GM12878 (cell line): ENCODE data around the gene CENPVL2. TPM values are rescaled to one million over a fixed set of nuclear protein-coding genes. Genes with fewer than 3 reads are reported as not detected.
"Not testable (repeated sequence)": the region's sequence is repeated elsewhere in the genome, so short reads cannot be mapped to it uniquely, and the experiment has no call there.

Experiments
- ATAC-seq: fragments of 200-7000 bp; cut with Tn5 transposase; 3 replicates; pipeline ENCODE4 v1.9.1; 2020; ENCODE audit warnings: mild to moderate bottlenecking, moderate library complexity
- Bru-seq: library from RNA; stranded (reverse); fragments of 400-500 nt; gene quantifications from one replicate; lab custom pipeline; 2021; lab: Mats Ljungman, UMichigan
- BruChase-seq, 2 experiments: library from RNA; stranded (reverse); fragments of 400-500 nt; gene quantifications; one replicate each; lab custom pipeline; 2021; lab: Mats Ljungman, UMichigan
- BruUV-seq: library from RNA; stranded (reverse); fragments of 400-500 nt; replicated peaks from 2 replicates; lab custom pipeline; 2021; lab: Mats Ljungman, UMichigan
- CTCF ChIA-PET: fragments of 300-600 bp; sonication (Branson Sonifier 250); formaldehyde crosslinking; extraction: SDS; loops from one replicate; lab custom pipeline; 2021; ENCODE audit warnings: inconsistent platforms; lab: Yijun Ruan, JAX
- POLR2A ChIA-PET: fragments of 350-600 bp; formaldehyde crosslinking; extraction: SDS; loops from one replicate; lab custom pipeline; 2021; ENCODE audit warnings: inconsistent platforms; lab: Charles Lee
- RAD21 ChIA-PET: fragments of 300-600 bp; sonication (Branson Sonifier 250); formaldehyde crosslinking; loops from one replicate; lab custom pipeline; 2023; ENCODE audit warnings: antibody characterized with exemption; ENCODE audit not compliant: unreplicated experiment; lab: Charles Lee
- SMC1A ChIA-PET: fragments of 300-600 bp; sonication (Branson Sonifier 250); formaldehyde crosslinking; loops from one replicate; lab custom pipeline; 2023; ENCODE audit not compliant: unreplicated experiment, uncharacterized antibody; lab: Charles Lee
- DNase-seq: peaks from one replicate; pipeline ENCODE4 v3.0.0-alpha.2; 2011; ENCODE audit warnings: low read depth, low spot score
- FAIRE-seq: peaks from 3 replicates; lab custom pipeline; 2011; peaks lifted over from hg19 to GRCh38; lab: Jason Lieb, UNC
- H2AFZ ChIP-seq: 2 replicates; pipeline ENCODE4 v1.6.0; 2011; ENCODE audit warnings: low read depth, low read length, control low read depth; ENCODE audit not compliant: control insufficient read depth
- H3K27ac ChIP-seq: 2 replicates; pipeline ENCODE4 v1.5.1; 2011; ENCODE audit warnings: control low read depth; ENCODE audit not compliant: control insufficient read depth, insufficient read depth
- H3K27me3 ChIP-seq, 2 experiments: replicated peaks in 1 of 2; 2 replicates each; pipeline versions ENCODE4 v1.6.0 to v1.6.1; 2011; ENCODE audit warnings: low read length in 1 of 2; ENCODE audit not compliant: control insufficient read depth in 2 of 2, insufficient read depth in 2 of 2
- H3K36me3 ChIP-seq, 2 experiments: 2 replicates each; pipeline ENCODE4 v1.5.1; 2011; ENCODE audit warnings: low read length in 1 of 2; ENCODE audit not compliant: control insufficient read depth in 2 of 2, insufficient read depth in 2 of 2
- H3K4me1 ChIP-seq: 2 replicates; pipeline ENCODE4 v1.6.1; 2011; ENCODE audit warnings: mild to moderate bottlenecking, low read length, moderate library complexity, mixed read lengths; ENCODE audit not compliant: control insufficient read depth, insufficient read depth
- H3K4me2 ChIP-seq: 2 replicates; pipeline ENCODE4 v1.6.0; 2011; ENCODE audit warnings: control low read depth; ENCODE audit not compliant: control insufficient read depth, insufficient read depth
- H3K4me3 ChIP-seq: fragments of 200-600 bp; sonication (generic); 2 replicates; pipeline ENCODE4 v1.5.1; 2016
- H3K79me2 ChIP-seq: 2 replicates; pipeline ENCODE4 v1.6.0; 2011; ENCODE audit warnings: low read length; ENCODE audit not compliant: control insufficient read depth, insufficient read depth
- H3K9ac ChIP-seq: 2 replicates; pipeline ENCODE4 v1.8.0; 2011; ENCODE audit warnings: low read length, control low read depth, mixed read lengths; ENCODE audit not compliant: control insufficient read depth, insufficient read depth
- H3K9me3 ChIP-seq: replicated peaks from 3 replicates; pipeline ENCODE4 v1.5.1; 2011; ENCODE audit warnings: mild to moderate bottlenecking, low read length; ENCODE audit not compliant: control insufficient read depth, insufficient read depth
- H4K20me1 ChIP-seq: 2 replicates; pipeline ENCODE4 v1.6.0; 2011; ENCODE audit not compliant: control insufficient read depth, insufficient read depth
- ASH2L ChIP-seq: fragments of 300-600, 200-600 bp; sonication (generic); IDR thresholded peaks from 2 replicates; pipeline ENCODE4 v1.6.1; 2017; ENCODE audit warnings: low read depth, mild to moderate bottlenecking, borderline replicate concordance
- DPF2 ChIP-seq: fragments of 450-650 bp; IDR thresholded peaks from 2 replicates; pipeline ENCODE4 v1.6.1; 2017; ENCODE audit warnings: mild to moderate bottlenecking
- EED ChIP-seq: sonication (generic); IDR thresholded peaks from 2 replicates; pipeline ENCODE4 v1.6.1; 2016; ENCODE audit warnings: antibody characterized with exemption, low read depth
- HDAC2 ChIP-seq: fragments of 200-600 bp; sonication (generic); IDR thresholded peaks from 2 replicates; pipeline ENCODE4 v1.6.1; 2017
- HDAC6 ChIP-seq: fragments of 200-600 bp; sonication (generic); IDR thresholded peaks from one replicate; pipeline ENCODE4 v1.8.0; 2017; ENCODE audit warnings: antibody characterized with exemption; ENCODE audit not compliant: unreplicated experiment
- IKZF2 ChIP-seq, 2 experiments: fragments of 450-650 bp; IDR thresholded peaks; 2 replicates each; pipeline ENCODE4 v1.6.1; 2017; ENCODE audit warnings: mild to moderate bottlenecking in 2 of 2, moderate library complexity in 2 of 2
- LARP7 ChIP-seq: fragments of 450-650 bp; IDR thresholded peaks from 2 replicates; pipeline ENCODE4 v1.6.1; 2017; ENCODE audit warnings: mild to moderate bottlenecking
- RB1 ChIP-seq: fragments of 450-650 bp; formaldehyde crosslinking; IDR thresholded peaks from 2 replicates; pipeline ENCODE4 v1.6.1; 2017; ENCODE audit warnings: mild to moderate bottlenecking, borderline replicate concordance
- RFX5 ChIP-seq: IDR thresholded peaks from 2 replicates; pipeline ENCODE4 v1.6.1; 2011; ENCODE audit warnings: low read depth, low read length, improper control_type of control experiment
- SIN3A ChIP-seq: IDR thresholded peaks from 2 replicates; pipeline ENCODE4 v1.6.1; 2012; ENCODE audit warnings: low read depth, low read length, improper control_type of control experiment
- TAF1 ChIP-seq: IDR thresholded peaks from 2 replicates; pipeline ENCODE4 v1.6.1; 2011; ENCODE audit warnings: mild to moderate bottlenecking, low read depth, low read length, borderline replicate concordance
- ZNF217 ChIP-seq: fragments of 450-650 bp; IDR thresholded peaks from 2 replicates; pipeline ENCODE4 v1.6.1; 2017; ENCODE audit warnings: antibody characterized with exemption, mild to moderate bottlenecking
- ZSCAN29 ChIP-seq: fragments of 450-650 bp; IDR thresholded peaks from 2 replicates; pipeline ENCODE4 v1.6.1; 2017; ENCODE audit warnings: mild to moderate bottlenecking, moderate library complexity
- WGBS: methylation state at CpG from one replicate; pipeline ENCODE4 v1.1.6; 2016; ENCODE audit warnings: low lambda C conversion rate; ENCODE audit not compliant: insufficient replicate concordance, insufficient coverage; ENCODE audit errors: missing lambda C conversion rate; 5-methylcytosine and 5-hydroxymethylcytosine counted together
- in situ Hi-C: fragments of 300-500 bp; cut with MboI; formaldehyde crosslinking; loops from 9 replicates; pipeline ENCODE4 v1.14.3; 2018; ENCODE audit warnings: mixed read lengths
- intact Hi-C: fragments of 100-400 bp; cut with micrococcal nuclease; formaldehyde crosslinking; loops from one replicate; pipeline ENCODE4 v1.14.2; 2022; ENCODE audit not compliant: unreplicated experiment
- long read RNA-seq, 2 experiments: library from polyadenylated mRNA; unstranded; transcript quantifications; one replicate each; pipeline ENCODE4 v2.0.0, GENCODE V29; 2019 to 2020
- polyA minus RNA-seq, 3 experiments: library from RNA; depleted of rRNA, polyadenylated mRNA; stranded (reverse); fragments of >200 nt; gene quantifications; 2 replicates each; pipeline ENCODE4 v1.2.3, GENCODE V29; 2011
- polyA plus RNA-seq, 11 experiments: library from polyadenylated mRNA; depleted of rRNA in 4 of 11; unstranded in 6 of 11; stranded (reverse) in 5 of 11; fragments of >200 nt; fragmentation: Nextera tagmentation in 4 of 11; fragmentation: Illumina TruSeq in 1 of 11; extraction: Ambion mirVana in 4 of 11; extraction: Trizol in 1 of 11; gene quantifications; 1 replicate in 1 of 11; 2 replicates in 10 of 11; pipeline versions ENCODE4 v1.2.1 to v1.2.3, GENCODE V29; 2011 to 2016; ENCODE audit warnings: inconsistent platforms in 2 of 11, missing spikeins in 2 of 11, low read depth in 1 of 11
- total RNA-seq, 4 experiments: library from RNA; depleted of rRNA in 3 of 4; stranded (reverse); fragments of >200 nt in 3 of 4; fragmentation: Illumina TruSeq in 1 of 4; extraction: Trizol in 1 of 4; gene quantifications; 2 replicates each; pipeline versions ENCODE4 v1.2.1 to v1.2.3, GENCODE V29; 2013 to 2021
- TF ChIP-seq, protein P1 (sequence below): fragments of 450-650 bp; IDR thresholded peaks from 2 replicates; pipeline ENCODE4 v1.6.1; 2016; ENCODE audit warnings: mild to moderate bottlenecking

CENPVL2 gene
- not detected in 2 replicates for total RNA-seq (2013; cell fraction: nucleolus; rRNA removed)
- total RNA-seq (2014; rRNA removed), result not detected in 2 replicates
- not detected in 2 replicates for total RNA-seq (2014; rRNA removed; fragmentation: Illumina TruSeq; extraction: Trizol)
- total RNA-seq (2021), result not detected in 2 replicates
- polyA plus RNA-seq (2011; ENCODE audit: low read depth), result not detected
- not detected in 2 replicates for polyA plus RNA-seq (2011; rRNA removed)
- not detected in 2 replicates for polyA plus RNA-seq (2011; cell fraction: cytosol; rRNA removed)
- not detected in 2 replicates for polyA plus RNA-seq (2011; cell fraction: nucleus; rRNA removed)
- not detected in 2 replicates for polyA plus RNA-seq (2012)
- not detected in 2 replicates for polyA plus RNA-seq (2014; fragmentation: Illumina TruSeq; extraction: Trizol)
- polyA plus RNA-seq (2014; fragmentation: Nextera tagmentation; extraction: Ambion mirVana), result not detected
- polyA plus RNA-seq (2014; rRNA removed), result not detected in 2 replicates
- polyA plus RNA-seq (2016; fragmentation: Nextera tagmentation; extraction: Ambion mirVana), result not detected
- not detected in 2 replicates for polyA minus RNA-seq (2011; rRNA and poly(A)+ RNA removed)
- not detected in 2 replicates for polyA minus RNA-seq (2011; cell fraction: cytosol; rRNA and poly(A)+ RNA removed)
- not detected in 2 replicates for polyA minus RNA-seq (2011; cell fraction: nucleus; rRNA and poly(A)+ RNA removed)
- not detected for Bru-seq, nascent RNA
- BruChase-seq, experiment 1, labeled RNA remaining after a 6-hour chase, result not detected
- BruChase-seq, experiment 2, labeled RNA remaining after a 2-hour chase, result not detected
- long read RNA-seq, experiment 1, result 0 reads
- long read RNA-seq, experiment 2, result 0 reads

DNA sequence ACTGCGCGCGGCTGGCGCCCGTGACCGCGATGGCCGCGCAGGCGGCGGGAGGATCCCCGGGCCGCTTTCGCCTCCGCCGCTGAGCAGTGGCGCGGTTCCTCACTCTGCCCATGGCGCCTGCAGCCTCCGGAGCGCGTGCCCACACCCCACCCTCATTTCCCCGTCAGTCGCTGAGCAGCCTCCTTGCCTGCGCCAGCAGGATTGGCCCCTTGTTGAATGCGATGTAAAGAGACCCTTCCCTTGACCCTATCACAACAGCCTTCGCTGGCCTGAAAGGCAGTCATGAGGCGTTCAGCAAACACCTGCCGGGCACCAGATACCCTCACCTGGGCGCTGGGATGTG lies at the start of gene CENPVL2:
Gene CENPVL2, minus strand, starts transcription at position 112 of the 343 bp plus-strand sequence. Its CDS starts 0 bp downstream, at position 112.
- intact Hi-C loops, H3K4me1 ChIP-seq, H3K79me2 ChIP-seq, H3K27ac ChIP-seq, H3K4me3 ChIP-seq, FAIRE-seq, H3K27me3 ChIP-seq, BruUV-seq, H2AFZ ChIP-seq, POLR2A ChIA-PET, CTCF ChIA-PET, RAD21 ChIA-PET, H3K9ac ChIP-seq, DNase-seq, in situ Hi-C loops, H4K20me1 ChIP-seq, H3K4me2 ChIP-seq, SMC1A ChIA-PET, H3K36me3 ChIP-seq, H3K9me3 ChIP-seq, ATAC-seq: not testable (repeated sequence)
- no CpG with 5 or more reads among the region's 30 CpGs for WGBS

DNA sequence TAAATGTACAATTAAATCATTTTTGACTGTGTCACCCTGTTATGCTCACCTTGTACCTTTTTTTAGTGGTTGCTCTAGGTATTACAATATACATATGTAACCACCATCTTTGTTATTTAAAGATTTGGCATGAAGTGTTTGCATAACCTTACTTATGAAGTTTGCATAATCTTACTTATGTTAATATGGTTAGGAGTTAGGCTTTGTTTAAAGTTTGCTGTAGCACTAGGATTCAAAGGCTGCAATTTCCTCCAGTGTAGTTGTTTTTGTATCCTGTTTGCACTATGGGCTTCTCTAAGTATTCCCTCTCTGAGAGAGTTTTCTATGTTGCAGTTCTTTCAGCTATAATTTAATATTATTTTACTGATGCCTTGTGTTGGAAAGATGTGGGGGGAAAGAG lies 45.6 kb upstream of the CENPVL2 start:
- intact Hi-C loops, result no loop called here
- no peak overlapping the region for H2AFZ ChIP-seq
- no peak overlapping the region for H3K4me2 ChIP-seq
- POLR2A ChIA-PET, result no interaction called here
- no peak overlapping the region for H3K9ac ChIP-seq
- no peak for DNase-seq
- no peak overlapping the region for H3K4me3 ChIP-seq
- ATAC-seq, result no peak
- SMC1A ChIA-PET, result no interaction called here
- BruUV-seq, result no TSS peak
- no peaks in the 10 kb centered on the region for H4K20me1 ChIP-seq
- no peaks in the 10 kb centered on the region for H3K36me3 ChIP-seq
- FAIRE-seq, result no peak
- no peak overlapping the region for H3K27ac ChIP-seq
- H3K4me1 ChIP-seq, result no peaks in the 10 kb centered on the region
- no peaks in the 10 kb centered on the region for H3K79me2 ChIP-seq
- in situ Hi-C loops, result no loop called here
- H3K27me3 ChIP-seq, result no peaks in the 10 kb centered on the region; a peak in 1 of 4 replicates
- RAD21 ChIA-PET, result no interaction called here
- H3K9me3 ChIP-seq, result no peaks in the 10 kb centered on the region
- no peak for TF ChIP-seq RB1
- TF ChIP-seq, protein P1, sequence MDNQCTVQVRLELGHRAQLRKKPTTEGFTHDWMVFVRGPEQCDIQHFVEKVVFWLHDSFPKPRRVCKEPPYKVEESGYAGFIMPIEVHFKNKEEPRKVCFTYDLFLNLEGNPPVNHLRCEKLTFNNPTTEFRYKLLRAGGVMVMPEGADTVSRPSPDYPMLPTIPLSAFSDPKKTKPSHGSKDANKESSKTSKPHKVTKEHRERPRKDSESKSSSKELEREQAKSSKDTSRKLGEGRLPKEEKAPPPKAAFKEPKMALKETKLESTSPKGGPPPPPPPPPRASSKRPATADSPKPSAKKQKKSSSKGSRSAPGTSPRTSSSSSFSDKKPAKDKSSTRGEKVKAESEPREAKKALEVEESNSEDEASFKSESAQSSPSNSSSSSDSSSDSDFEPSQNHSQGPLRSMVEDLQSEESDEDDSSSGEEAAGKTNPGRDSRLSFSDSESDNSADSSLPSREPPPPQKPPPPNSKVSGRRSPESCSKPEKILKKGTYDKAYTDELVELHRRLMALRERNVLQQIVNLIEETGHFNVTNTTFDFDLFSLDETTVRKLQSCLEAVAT, result no peak
- no peak for TF ChIP-seq ZNF217
- no peak for TF ChIP-seq SIN3A
- no peak for TF ChIP-seq DPF2
- TF ChIP-seq IKZF2 (IDR thresholded peaks at IDR 0.05), result no peak
- TF ChIP-seq HDAC2, result no peak
- no peak for TF ChIP-seq HDAC6
- no peak for TF ChIP-seq RFX5
- TF ChIP-seq ASH2L, result no peak
- TF ChIP-seq TAF1, result no peak
- no peak for TF ChIP-seq LARP7
- TF ChIP-seq EED, result no peak
- TF ChIP-seq ZSCAN29, result no peak
- CTCF ChIA-PET, result no interaction called here
